Fibroblast of lung (primary cell): ENCODE data around the gene CCL15.

Experiments used
- CTCF ChIP-seq, 2 donors: IDR thresholded peaks in 1 of 2; conservative IDR thresholded peaks in 1 of 2; 1 replicate in 1 of 2; 2 replicates in 1 of 2; pipeline ENCODE4 v1.5.1; 2011 to 2012; ENCODE audit warnings: low read length in 2 of 2, control low read depth in 1 of 2, inconsistent platforms in 1 of 2, low read depth in 1 of 2, mild to moderate bottlenecking in 1 of 2
- EZH2 ChIP-seq: IDR thresholded peaks from 2 replicates; pipeline ENCODE4 v1.5.1; 2012; ENCODE audit warnings: low read length, control low read depth, mild to moderate bottlenecking; ENCODE audit errors: missing control alignments

- TF ChIP-seq CTCF (conservative IDR thresholded peaks at IDR 0.05 in 1 of 2, IDR thresholded peaks at IDR 0.05 in 1 of 2; ENCODE audit: low read depth in 1 of 2, low read length in 2 of 2) (no peak), EZH2 (no peak)
Observed at GRCh38 chr17:36027761-36028160, 26.4 kb upstream of the CCL15 start.
